Suppressor macrophage (primary cell): ENCODE data around the gene CLIC4.

Experiments
- DNase-seq, 4 experiments: peaks; one replicate each; pipeline ENCODE4 v3.0.0-alpha.2; 2020 to 2022

Gene CLIC4

GRCh38 chr1:24823486-24823885, 78.2 kb downstream of the CLIC4 start:
- peak in 3 of 4 experiments; percentile 30 to 37 (median 31) for DNase-seq

- no peak for DNase-seq
Measured at GRCh38 chr1:24825174-24825573, 79.9 kb downstream of the CLIC4 start.

GRCh38 chr1:24826510-24826909, 81.3 kb downstream of the CLIC4 start:
- no peak for DNase-seq

- DNase-seq, result no peak
Measured at GRCh38 chr1:24827379-24828135, 82.3 kb downstream of the CLIC4 start.

- DNase-seq, result no peak
Measured at GRCh38 chr1:24828183-24828886, 83.1 kb downstream of the CLIC4 start.

GRCh38 chr1:24828887-24829192, 83.6 kb downstream of the CLIC4 start:
- DNase-seq, result no peak

GRCh38 chr1:24830680-24831272, 85.5 kb downstream of the CLIC4 start:
- peak; percentile 48 to 83 (median 68) for DNase-seq

GRCh38 chr1:24841593-24841992, 96.3 kb downstream of the CLIC4 start:
- no peak for DNase-seq

- DNase-seq, result peak in 3 of 4 experiments; percentile 23 to 60 (median 56)
Measured at GRCh38 chr1:24846671-24847070, 101.4 kb downstream of the CLIC4 start.

- peak; percentile 94 to 98 (median 97) for DNase-seq
Measured at GRCh38 chr1:24847995-24848881, 103.0 kb downstream of the CLIC4 start.

GRCh38 chr1:24849672-24850295, 104.5 kb downstream of the CLIC4 start:
- peak; percentile 41 to 72 (median 68) for DNase-seq

GRCh38 chr1:24850328-24850920, 105.2 kb downstream of the CLIC4 start:
- DNase-seq, result no peak

GRCh38 chr1:24853649-24854048, 108.4 kb downstream of the CLIC4 start:
- no peak for DNase-seq

- no peak for DNase-seq
Measured at GRCh38 chr1:24855474-24855873, 110.2 kb downstream of the CLIC4 start.

GRCh38 chr1:24856787-24857506, 111.7 kb downstream of the CLIC4 start:
- DNase-seq, result peak in 1 of 4 experiments; percentile 26

- DNase-seq, result peak in 1 of 4 experiments; percentile 16
Measured at GRCh38 chr1:24857507-24858133, 112.4 kb downstream of the CLIC4 start.

- no peak for DNase-seq
Measured at GRCh38 chr1:24858277-24858676, 113.0 kb downstream of the CLIC4 start.

GRCh38 chr1:24859063-24860010, 114.1 kb downstream of the CLIC4 start:
- DNase-seq, result no peak

- DNase-seq, result no peak
Measured at GRCh38 chr1:24860841-24861240, 115.6 kb downstream of the CLIC4 start.
